GM12878 (cell line): ENCODE measurements around the gene TMEM37.

Experiments
- BACH1 ChIP-seq: fragments of 450-650 bp; IDR thresholded peaks from 2 replicates; pipeline ENCODE4 v1.6.1; 2017; ENCODE audit warnings: mild to moderate bottlenecking, borderline replicate concordance
- BRCA1 ChIP-seq: IDR thresholded peaks from 2 replicates; pipeline ENCODE4 v1.6.1; 2011; ENCODE audit warnings: low read depth, low read length, improper control_type of control experiment
- RELB ChIP-seq: fragments of 450-650 bp; IDR thresholded peaks from 2 replicates; pipeline ENCODE4 v1.6.1; 2017; ENCODE audit warnings: low read depth, mild to moderate bottlenecking, moderate library complexity
- SREBF1 ChIP-seq: IDR thresholded peaks from 2 replicates; pipeline ENCODE4 v1.6.1; 2012; ENCODE audit warnings: mild to moderate bottlenecking, low read length
- TAF1 ChIP-seq: IDR thresholded peaks from 2 replicates; pipeline ENCODE4 v1.6.1; 2011; ENCODE audit warnings: mild to moderate bottlenecking, low read depth, low read length, borderline replicate concordance

- TF ChIP-seq TAF1 (no peak), BACH1 (no peak), SREBF1 (no peak), BRCA1 (no peak), RELB (no peak)
These were observed 1.3 kb downstream of the TMEM37 start for GRCh38 chr2:119432851-119433522.
